Epidermal melanocyte (primary cell): ENCODE measurements around the gene TRDN.
"Not testable (repeated sequence)": the region's sequence is repeated elsewhere in the genome, so short reads cannot be mapped to it uniquely, and the experiment has no call there.

Experiments
- DNase-seq: peaks from one replicate; pipeline ENCODE4 v3.0.0; 2011; ENCODE audit warnings: low spot score; ENCODE audit not compliant: insufficient read length

Gene TRDN

GRCh38 chr6:123309130-123309529 is 327.6 kb downstream of the TRDN start:
- no peak for DNase-seq

- no peak for DNase-seq
These were observed 330.4 kb downstream of the TRDN start for GRCh38 chr6:123306334-123306733.

- no peak for DNase-seq
These were observed 341.1 kb downstream of the TRDN start for GRCh38 chr6:123295672-123296071.

- no peak for DNase-seq
These were observed 341.6 kb downstream of the TRDN start for GRCh38 chr6:123295181-123295580.

- no peak for DNase-seq
These were observed 348.1 kb downstream of the TRDN start for GRCh38 chr6:123288649-123289048.

- no peak for DNase-seq
These were observed 360.2 kb downstream of the TRDN start for GRCh38 chr6:123276546-123276980.

- no peak for DNase-seq
These were observed 372.8 kb downstream of the TRDN start for GRCh38 chr6:123263981-123264380.

GRCh38 chr6:123240626-123241025 is 396.1 kb downstream of the TRDN start:
- no peak for DNase-seq

GRCh38 chr6:123233336-123233735 is 403.4 kb downstream of the TRDN start:
- DNase-seq: no peak

- not testable (repeated sequence) for DNase-seq
These were observed 409.0 kb downstream of the TRDN start for GRCh38 chr6:123227789-123228188.

GRCh38 chr6:123226398-123226797 is 410.4 kb downstream of the TRDN start:
- no peak for DNase-seq

- DNase-seq: no peak
These were observed 412.7 kb downstream of the TRDN start for GRCh38 chr6:123224077-123224476.

GRCh38 chr6:123223461-123223860 is 413.3 kb downstream of the TRDN start:
- no peak for DNase-seq

- DNase-seq: no peak
These were observed 421.5 kb downstream of the TRDN start for GRCh38 chr6:123215211-123215610.

- DNase-seq: no peak
These were observed 422.3 kb downstream of the TRDN start for GRCh38 chr6:123214433-123214832.

GRCh38 chr6:123213921-123214320 is 422.8 kb downstream of the TRDN start:
- DNase-seq: no peak

GRCh38 chr6:123211777-123212545 is 424.8 kb downstream of the TRDN start:
- no peak for DNase-seq

- DNase-seq: no peak
These were observed 426.1 kb downstream of the TRDN start for GRCh38 chr6:123210645-123211044.

- no peak for DNase-seq
These were observed 428.7 kb downstream of the TRDN start for GRCh38 chr6:123207967-123208510.

GRCh38 chr6:123203928-123204327 is 432.8 kb downstream of the TRDN start:
- DNase-seq: no peak

- no peak for DNase-seq
These were observed 434.8 kb downstream of the TRDN start for GRCh38 chr6:123201869-123202372.

- no peak for DNase-seq
These were observed 443.5 kb downstream of the TRDN start for GRCh38 chr6:123193298-123193697.

GRCh38 chr6:123189816-123190215 is 446.9 kb downstream of the TRDN start:
- DNase-seq: no peak
